ENCODE measurements around the gene PLXNA4.

- no peak for TF ChIP-seq CTCF (IDR thresholded peaks at IDR 0.05; ENCODE audit: low read length)
- TF ChIP-seq EZH2 (IDR thresholded peaks at IDR 0.05; ENCODE audit: borderline replicate concordance, low read length) = no peak
Observed at GRCh38 chr7:132575419-132575981, 770 bp downstream of the PLXNA4 start.
